ENCODE measurements around the gene VEZT.

DNA sequence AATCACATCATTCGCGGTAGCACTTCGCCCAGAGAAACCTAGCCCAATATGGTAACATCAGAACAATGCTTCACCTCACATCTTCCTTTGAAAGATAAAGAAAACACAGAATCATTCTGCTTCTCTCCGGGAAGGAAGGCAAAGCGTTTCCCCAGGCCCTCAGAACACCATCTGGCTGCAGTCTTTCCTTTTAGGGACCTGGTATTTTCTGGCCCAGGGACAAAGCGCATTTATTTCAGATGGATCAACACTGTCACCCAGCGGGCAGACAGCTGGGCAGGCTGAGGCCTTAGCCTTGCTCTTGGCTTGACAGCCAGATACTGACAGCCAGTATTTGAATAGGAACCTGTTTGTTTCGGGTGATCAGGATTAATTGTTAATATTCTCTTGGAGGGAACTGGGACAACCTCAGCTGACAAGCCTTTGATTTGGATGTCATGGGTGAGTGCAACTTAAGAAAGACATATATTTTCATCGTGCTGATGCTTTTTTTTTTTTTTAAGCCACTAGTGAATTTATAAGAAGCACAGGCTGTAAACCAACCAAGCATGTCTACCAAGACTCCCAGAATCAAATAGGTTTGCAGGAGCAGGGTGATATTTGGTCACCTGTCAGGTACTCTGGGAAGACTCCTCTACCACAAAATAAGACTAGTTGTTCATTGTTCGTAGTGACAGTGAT, 118.9 kb downstream of the VEZT start:
- no peak for TF ChIP-seq EP300 (IDR thresholded peaks at IDR 0.05)
- TF ChIP-seq, protein P1, sequence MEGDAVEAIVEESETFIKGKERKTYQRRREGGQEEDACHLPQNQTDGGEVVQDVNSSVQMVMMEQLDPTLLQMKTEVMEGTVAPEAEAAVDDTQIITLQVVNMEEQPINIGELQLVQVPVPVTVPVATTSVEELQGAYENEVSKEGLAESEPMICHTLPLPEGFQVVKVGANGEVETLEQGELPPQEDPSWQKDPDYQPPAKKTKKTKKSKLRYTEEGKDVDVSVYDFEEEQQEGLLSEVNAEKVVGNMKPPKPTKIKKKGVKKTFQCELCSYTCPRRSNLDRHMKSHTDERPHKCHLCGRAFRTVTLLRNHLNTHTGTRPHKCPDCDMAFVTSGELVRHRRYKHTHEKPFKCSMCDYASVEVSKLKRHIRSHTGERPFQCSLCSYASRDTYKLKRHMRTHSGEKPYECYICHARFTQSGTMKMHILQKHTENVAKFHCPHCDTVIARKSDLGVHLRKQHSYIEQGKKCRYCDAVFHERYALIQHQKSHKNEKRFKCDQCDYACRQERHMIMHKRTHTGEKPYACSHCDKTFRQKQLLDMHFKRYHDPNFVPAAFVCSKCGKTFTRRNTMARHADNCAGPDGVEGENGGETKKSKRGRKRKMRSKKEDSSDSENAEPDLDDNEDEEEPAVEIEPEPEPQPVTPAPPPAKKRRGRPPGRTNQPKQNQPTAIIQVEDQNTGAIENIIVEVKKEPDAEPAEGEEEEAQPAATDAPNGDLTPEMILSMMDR (IDR thresholded peaks at IDR 0.05), result peak; percentile 45 to 76 (median 61)
- TF ChIP-seq POLR2AphosphoS5 (IDR thresholded peaks at IDR 0.05), result peak; percentile 39 to 78 (median 66)
- no peak for TF ChIP-seq POLR2A (IDR thresholded peaks at IDR 0.05)
